HG03039 (cell line): ENCODE measurements around the gene FAIM.
"Not testable (repeated sequence)": the region's sequence is repeated elsewhere in the genome, so short reads cannot be mapped to it uniquely, and the experiment has no call there.

Source experiments
- ATAC-seq: cut with Tn5 transposase; IDR thresholded peaks from one replicate; pipeline ENCODE4 v1.9.1; 2021; ENCODE audit warnings: mild to moderate bottlenecking, moderate library complexity; ENCODE audit not compliant: unreplicated experiment

FAIM gene

DNA sequence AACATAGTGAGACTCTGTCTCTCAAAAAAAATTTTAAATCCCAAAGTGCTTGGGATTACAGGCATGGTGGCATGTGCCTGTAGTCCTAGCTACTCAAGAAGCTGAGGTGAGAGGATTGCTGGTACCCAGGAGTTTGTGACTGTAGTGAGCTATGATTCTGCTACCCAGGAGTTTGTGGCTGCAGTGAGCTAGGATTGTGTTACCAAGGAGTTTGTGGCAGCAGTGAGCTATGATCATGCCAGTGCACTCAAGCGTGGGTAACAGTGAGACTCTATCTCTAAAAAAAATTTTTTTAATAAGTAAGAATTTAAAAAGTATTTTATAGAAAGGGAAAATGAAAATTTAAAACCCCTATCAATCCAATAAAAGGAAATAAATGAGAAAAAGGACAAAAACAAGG lies 69.5 kb downstream of the FAIM start:
- ATAC-seq = no peak

DNA sequence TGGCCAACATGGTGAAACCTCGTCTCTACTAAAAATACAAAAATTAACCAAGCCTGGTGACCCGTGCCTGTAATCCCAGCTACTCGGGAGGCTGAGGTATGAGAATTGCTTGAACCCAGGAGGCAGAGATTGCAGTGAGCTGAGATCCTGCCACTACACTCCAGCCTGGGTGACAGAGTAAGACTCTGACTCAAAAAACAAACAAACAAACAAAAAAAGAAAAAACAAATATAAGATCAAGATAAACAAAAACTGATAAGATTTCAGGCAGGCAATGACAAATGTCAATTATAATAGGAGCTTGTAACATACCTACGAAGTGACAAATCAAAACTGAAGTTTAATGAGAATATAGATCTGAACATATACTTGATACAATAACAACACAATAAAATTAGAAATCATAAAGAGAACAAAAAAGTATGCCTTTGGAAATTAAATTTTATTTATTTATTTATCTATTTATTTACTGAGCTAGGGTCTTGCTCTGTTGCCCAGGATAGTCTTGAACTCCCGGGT lies 70.4 kb downstream of the FAIM start:
- no peak for ATAC-seq

DNA sequence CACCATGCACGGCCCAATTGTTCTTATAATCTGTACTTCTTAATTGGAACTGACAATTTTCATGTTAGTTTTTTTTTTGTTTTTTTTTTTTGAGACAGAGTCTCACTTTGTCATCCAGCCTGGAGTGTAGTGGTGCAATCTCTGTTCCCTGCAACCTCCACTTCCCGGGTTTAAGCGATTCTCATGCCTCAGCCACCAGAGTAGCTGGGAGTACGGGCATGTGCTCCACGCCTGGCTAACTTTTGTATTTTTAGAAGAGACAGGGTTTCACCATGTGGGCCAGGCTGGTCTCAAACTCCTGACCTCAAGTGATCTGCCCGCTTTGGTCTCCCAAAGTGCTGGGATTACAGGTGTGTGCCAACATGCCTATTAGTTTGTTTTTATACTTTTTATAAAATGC lies 72.4 kb downstream of the FAIM start:
- ATAC-seq = not testable (repeated sequence)

DNA sequence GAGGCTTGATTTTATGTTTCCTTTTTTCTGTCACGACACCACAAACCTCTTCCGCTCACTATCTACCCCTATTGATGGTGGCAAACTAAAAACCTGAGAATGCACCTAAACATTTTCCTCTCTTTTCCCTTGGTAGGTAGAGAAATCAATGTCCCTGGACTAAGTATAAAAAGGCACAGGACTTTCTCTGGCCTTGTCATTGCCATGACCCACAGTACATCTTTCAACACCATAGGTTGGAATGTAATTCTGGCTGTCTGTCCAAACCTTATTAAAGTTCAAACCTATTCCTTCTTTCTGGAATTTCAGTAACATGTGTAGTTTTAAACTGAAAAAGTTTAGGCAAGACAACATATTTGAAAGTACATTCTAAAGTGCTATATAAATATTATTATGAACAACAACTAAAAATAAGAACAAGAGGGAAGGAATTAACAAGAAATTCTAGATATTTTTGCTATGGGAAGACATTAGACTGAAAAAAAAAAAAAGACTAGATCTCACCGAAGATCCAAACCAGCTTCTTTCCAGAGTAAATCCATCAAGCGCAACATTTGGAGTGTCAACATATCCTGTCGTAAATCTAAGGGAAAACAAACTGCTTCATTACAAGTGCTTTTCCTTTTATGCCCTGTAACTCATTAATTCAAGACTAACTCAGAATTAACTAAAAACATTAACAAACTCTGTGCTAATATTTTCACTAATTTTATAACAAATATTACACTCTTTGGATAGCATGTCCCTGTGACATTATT lies 73.1 kb downstream of the FAIM start:
- no peak for ATAC-seq

DNA sequence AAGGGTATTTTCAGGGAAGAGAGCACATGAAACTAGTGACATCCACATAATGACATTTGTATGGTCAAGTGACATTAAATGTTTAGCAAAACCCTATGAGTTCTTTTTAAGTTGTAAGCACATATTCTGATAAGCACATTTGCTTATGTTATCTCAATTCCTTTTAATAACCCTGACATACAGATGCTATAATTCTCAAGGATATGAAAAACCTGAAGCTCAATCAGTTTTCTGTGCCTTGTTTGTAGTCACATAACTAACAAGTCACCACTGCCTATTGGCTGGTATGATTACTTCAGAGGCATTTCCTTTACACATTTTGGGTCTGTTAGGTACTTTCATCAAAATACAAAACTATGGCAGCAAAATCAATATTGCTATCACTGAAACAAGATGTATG lies 74.1 kb downstream of the FAIM start:
- ATAC-seq = no peak
